Neural progenitor cell (in vitro differentiated cells): Measurements from ENCODE around the gene CYP39A1.

ENCODE experiments used
- CTCF ChIP-seq: fragments of 200-600 bp; sonication (generic); IDR thresholded peaks from 2 replicates; pipeline ENCODE4 v1.5.1; 2017; ENCODE audit warnings: antibody characterized with exemption, mild to moderate bottlenecking
- EZH2 ChIP-seq: fragments of 200-600 bp; sonication (generic); IDR thresholded peaks from 2 replicates; pipeline ENCODE4 v1.6.1; 2017; ENCODE audit warnings: antibody characterized with exemption, mild to moderate bottlenecking, moderate library complexity

- no peak for TF ChIP-seq CTCF
- TF ChIP-seq EZH2: no peak
Measured at GRCh38 chr6:46521464-46521971, 131.1 kb downstream of the CYP39A1 start.
